Peyer's patch (tissue), 4 donors: ENCODE data around the gene LZTS2. TPM values are rescaled to one million over a fixed set of nuclear protein-coding genes. Genes with fewer than 3 reads are reported as not detected.

ENCODE experiments used
- DNase-seq, 3 donors: peaks; one replicate each; pipeline ENCODE4 v3.0.0-alpha.2; 2017 to 2019
- H3K27ac ChIP-seq, 4 donors: fragments of 200-600 bp; sonication (generic); one replicate each; pipeline ENCODE4 v1.5.1; 2016 to 2019
- H3K27me3 ChIP-seq, 2 donors: fragments of 200-600 bp; sonication (generic); one replicate each; pipeline ENCODE4 v1.5.1; 2019
- H3K36me3 ChIP-seq, 3 donors: fragments of 200-600 bp; sonication (generic); one replicate each; pipeline ENCODE4 v1.5.1; 2016 to 2019
- H3K4me1 ChIP-seq, 4 donors: fragments of 200-600 bp; sonication (generic); one replicate each; pipeline ENCODE4 v1.5.1; 2016 to 2019
- H3K4me3 ChIP-seq, 4 donors: fragments of 200-600 bp; sonication (generic); 1 replicate in 3 of 4; 2 replicates in 1 of 4; pipeline ENCODE4 v1.5.1; 2016 to 2019; ENCODE audit warnings: mild to moderate bottlenecking in 1 of 4
- H3K9me3 ChIP-seq, 4 donors: fragments of 200-600 bp; sonication (generic); one replicate each; pipeline ENCODE4 v1.5.1; 2016 to 2019; ENCODE audit warnings: mild to moderate bottlenecking in 1 of 4
- POLR2A ChIP-seq, 2 donors: fragments of 450-650 bp; IDR thresholded peaks; one replicate each; pipeline ENCODE4 v1.5.1; 2017; ENCODE audit warnings: antibody characterized with exemption in 2 of 2, mild to moderate bottlenecking in 2 of 2, moderate library complexity in 2 of 2
- total RNA-seq, 4 donors: library from RNA; depleted of rRNA; stranded (reverse); fragments of >200 nt; gene quantifications; one replicate each; pipeline ENCODE4 v1.1.0, GENCODE V29; 2016
- TF ChIP-seq, protein P1 (sequence below), 6 experiments: fragments of 450-650 bp in 4 of 6; fragments of 200-600 bp in 2 of 6; sonication (generic) in 1 of 6; IDR thresholded peaks; one replicate each; pipeline ENCODE4 v1.5.1; 2017 to 2019; ENCODE audit warnings: antibody characterized with exemption in 6 of 6, mild to moderate bottlenecking in 3 of 6, moderate library complexity in 1 of 6

The LZTS2 gene
- total RNA-seq, 4 donors from 2014 or later, result 28.0 to 57.4 (median 47.1) TPM

DNA sequence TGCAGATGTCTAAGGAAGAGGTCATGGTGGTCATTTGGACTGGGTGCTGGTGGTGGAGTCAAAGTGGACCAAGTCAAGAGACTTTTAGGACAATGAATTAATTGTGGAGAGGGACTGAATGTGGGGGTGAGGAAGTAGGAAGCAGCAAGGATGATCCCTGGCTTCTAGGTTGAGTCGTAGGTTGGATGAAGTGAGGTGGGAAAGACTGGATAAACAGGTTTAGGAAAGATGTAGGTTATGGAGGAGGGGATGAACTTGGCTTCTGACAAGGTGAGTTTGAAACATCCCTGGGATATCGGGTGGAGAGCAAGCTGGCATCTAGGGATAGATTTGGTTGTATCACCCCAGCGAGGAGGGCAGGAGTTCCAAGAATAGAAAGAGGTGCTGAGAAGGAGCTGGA, 22.7 kb upstream of the LZTS2 start:
- Histone ChIP-seq H3K4me1 (peaks cover 0 to 8% (median 0%) of the 10 kb centered on the region in 4 donors), H3K36me3 (peaks cover 0 to 52% (median 0%) of the 10 kb centered on the region in 3 donors), H3K27me3 (no peaks in the 10 kb centered on the region), H3K4me3 (no peak overlapping the region), H3K9me3 (no peaks in the 10 kb centered on the region), H3K27ac (no peak overlapping the region)
- no peak for TF ChIP-seq POLR2A (IDR thresholded peaks at IDR 0.05)
- TF ChIP-seq, protein P1, sequence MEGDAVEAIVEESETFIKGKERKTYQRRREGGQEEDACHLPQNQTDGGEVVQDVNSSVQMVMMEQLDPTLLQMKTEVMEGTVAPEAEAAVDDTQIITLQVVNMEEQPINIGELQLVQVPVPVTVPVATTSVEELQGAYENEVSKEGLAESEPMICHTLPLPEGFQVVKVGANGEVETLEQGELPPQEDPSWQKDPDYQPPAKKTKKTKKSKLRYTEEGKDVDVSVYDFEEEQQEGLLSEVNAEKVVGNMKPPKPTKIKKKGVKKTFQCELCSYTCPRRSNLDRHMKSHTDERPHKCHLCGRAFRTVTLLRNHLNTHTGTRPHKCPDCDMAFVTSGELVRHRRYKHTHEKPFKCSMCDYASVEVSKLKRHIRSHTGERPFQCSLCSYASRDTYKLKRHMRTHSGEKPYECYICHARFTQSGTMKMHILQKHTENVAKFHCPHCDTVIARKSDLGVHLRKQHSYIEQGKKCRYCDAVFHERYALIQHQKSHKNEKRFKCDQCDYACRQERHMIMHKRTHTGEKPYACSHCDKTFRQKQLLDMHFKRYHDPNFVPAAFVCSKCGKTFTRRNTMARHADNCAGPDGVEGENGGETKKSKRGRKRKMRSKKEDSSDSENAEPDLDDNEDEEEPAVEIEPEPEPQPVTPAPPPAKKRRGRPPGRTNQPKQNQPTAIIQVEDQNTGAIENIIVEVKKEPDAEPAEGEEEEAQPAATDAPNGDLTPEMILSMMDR (IDR thresholded peaks at IDR 0.05), result no peak
- DNase-seq, result no peak

DNA sequence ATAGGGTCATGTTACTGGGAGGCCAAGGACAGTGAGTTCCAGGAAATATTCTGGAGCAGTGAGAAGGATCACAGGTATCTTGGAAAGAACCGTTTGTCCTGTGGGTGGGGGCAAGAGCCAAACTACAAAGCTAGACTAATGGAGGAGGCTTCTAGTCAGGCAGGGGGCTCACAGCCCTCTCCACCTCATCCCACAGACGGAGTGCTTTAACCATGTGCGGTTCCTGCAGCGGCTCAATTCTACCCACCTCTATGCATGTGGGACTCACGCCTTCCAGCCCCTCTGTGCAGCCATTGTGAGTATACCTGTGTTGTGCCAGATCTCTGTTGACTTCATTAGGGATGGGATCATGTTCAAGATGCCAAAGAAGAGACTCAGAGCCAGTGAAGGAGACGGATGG, 22.2 kb upstream of the LZTS2 start:
- DNase-seq, result peak in 1 of 3 donors; percentile 3
- peaks cover 0 to 53% (median 0%) of the 10 kb centered on the region in 3 donors for H3K36me3 ChIP-seq

DNA sequence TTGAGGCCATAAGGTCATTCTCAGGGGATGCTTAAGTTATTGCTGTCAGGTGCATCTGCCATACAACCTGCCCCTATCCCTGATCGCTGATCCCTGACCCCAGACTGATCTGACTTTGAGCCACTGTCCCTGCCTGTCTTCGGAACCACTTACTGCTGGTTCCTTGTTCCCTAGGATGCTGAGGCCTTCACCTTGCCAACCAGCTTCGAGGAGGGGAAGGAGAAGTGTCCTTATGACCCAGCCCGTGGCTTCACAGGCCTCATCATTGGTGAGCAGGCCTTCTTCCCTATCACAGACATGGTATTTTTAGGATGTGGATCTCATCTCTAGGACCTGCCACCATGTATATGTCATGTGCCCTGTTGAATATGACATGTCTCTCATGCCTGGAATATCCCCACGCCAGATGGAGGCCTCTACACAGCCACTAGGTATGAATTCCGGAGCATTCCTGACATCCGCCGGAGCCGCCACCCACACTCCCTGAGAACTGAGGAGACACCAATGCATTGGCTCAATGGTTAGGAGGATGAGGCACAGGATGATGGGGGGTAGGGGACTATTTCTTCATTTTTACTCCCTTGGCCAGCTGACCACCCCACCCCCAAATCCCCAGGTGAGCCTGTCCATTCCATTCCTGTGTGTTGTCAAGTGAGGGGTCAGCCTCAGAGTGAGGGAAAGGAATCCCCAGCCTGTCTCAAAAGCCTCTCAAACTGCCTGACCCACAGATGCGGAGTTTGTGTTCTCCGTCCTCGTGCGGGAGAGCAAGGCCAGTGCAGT, 21.3 kb upstream of the LZTS2 start:
- Histone ChIP-seq H3K27me3 (no peaks in the 10 kb centered on the region), H3K27ac (no peak overlapping the region), H3K4me1 (no peaks in the 10 kb centered on the region), H3K4me3 (no peak overlapping the region), H3K9me3 (no peaks in the 10 kb centered on the region), H3K36me3 (peaks cover 0 to 62% (median 0%) of the 10 kb centered on the region in 3 donors)
- TF ChIP-seq, protein P1 (IDR thresholded peaks at IDR 0.05), result no peak
- TF ChIP-seq POLR2A (IDR thresholded peaks at IDR 0.05), result no peak
- DNase-seq, result peak in 1 of 3 donors; percentile 8

More for the DNA sequence above, 22.2 kb upstream of the LZTS2 start:
- Histone ChIP-seq H3K4me1 (peaks cover 0 to 2% (median 0%) of the 10 kb centered on the region in 4 donors), H3K27me3 (no peaks in the 10 kb centered on the region), H3K4me3 (no peak overlapping the region), H3K9me3 (no peaks in the 10 kb centered on the region), H3K27ac (no peak overlapping the region)
- no peak for TF ChIP-seq POLR2A (IDR thresholded peaks at IDR 0.05)
- TF ChIP-seq, protein P1 (IDR thresholded peaks at IDR 0.05), result no peak

GRCh38 chr10:100978901-100979195, 20.8 kb upstream of the LZTS2 start:
- no peak overlapping the region for H3K27ac ChIP-seq
- H3K4me3 ChIP-seq, result no peak overlapping the region
- no peaks in the 10 kb centered on the region for H3K4me1 ChIP-seq
- no peaks in the 10 kb centered on the region for H3K9me3 ChIP-seq
- DNase-seq, result peak in 1 of 3 donors; percentile 8
- no peaks in the 10 kb centered on the region for H3K27me3 ChIP-seq
- no peak for TF ChIP-seq POLR2A (IDR thresholded peaks at IDR 0.05)
- TF ChIP-seq, protein P1 (IDR thresholded peaks at IDR 0.05), result no peak
- peaks cover 0 to 63% (median 0%) of the 10 kb centered on the region in 3 donors for H3K36me3 ChIP-seq

GRCh38 chr10:100979791-100980272, 19.8 kb upstream of the LZTS2 start:
- H3K27me3 ChIP-seq, result no peaks in the 10 kb centered on the region
- H3K9me3 ChIP-seq, result no peaks in the 10 kb centered on the region
- peaks cover 0 to 61% (median 0%) of the 10 kb centered on the region in 3 donors for H3K36me3 ChIP-seq
- H3K4me1 ChIP-seq, result no peaks in the 10 kb centered on the region
- no peak for TF ChIP-seq POLR2A (IDR thresholded peaks at IDR 0.05)
- TF ChIP-seq, protein P1 (IDR thresholded peaks at IDR 0.05), result no peak
- H3K27ac ChIP-seq, result no peak overlapping the region
- no peak overlapping the region for H3K4me3 ChIP-seq
- no peak for DNase-seq
